Transverse colon (tissue), 4 donors: Measurements from ENCODE around the gene NCCRP1. TPM values are rescaled to one million over a fixed set of nuclear protein-coding genes. Genes with fewer than 3 reads are reported as not detected.

Experiments
- DNase-seq: peaks from one replicate; pipeline ENCODE4 v3.0.0-alpha.2; 2019
- H3K27ac ChIP-seq, 4 donors: fragments of 200-600 bp; sonication (generic); 2 replicates each; pipeline ENCODE4 v1.5.1; 2016 to 2018; ENCODE audit warnings: inconsistent platforms in 4 of 4
- H3K27me3 ChIP-seq: fragments of 200-600 bp; sonication (generic); 2 replicates; pipeline ENCODE4 v1.5.1; 2017; ENCODE audit warnings: inconsistent platforms
- H3K36me3 ChIP-seq, 4 donors: fragments of 200-600 bp; sonication (generic); 2 replicates each; pipeline ENCODE4 v1.5.1; 2017 to 2019; ENCODE audit warnings: inconsistent platforms in 4 of 4
- H3K4me1 ChIP-seq, 4 donors: fragments of 200-600 bp; sonication (generic); 2 replicates each; pipeline ENCODE4 v1.5.1; 2017 to 2020; ENCODE audit warnings: inconsistent platforms in 4 of 4
- H3K4me3 ChIP-seq, 4 donors: fragments of 200-600 bp; sonication (generic); 1 replicate in 1 of 4; 2 replicates in 3 of 4; pipeline versions ENCODE4 v1.5.1 to v1.6.1; 2017 to 2019; ENCODE audit warnings: inconsistent platforms in 4 of 4
- H3K9me3 ChIP-seq, 2 donors: fragments of 200-600 bp; sonication (generic); 2 replicates each; pipeline ENCODE4 v1.5.1; 2017 to 2019; ENCODE audit warnings: inconsistent platforms in 2 of 2
- CTCF ChIP-seq, 5 experiments: fragments of 200-600 bp in 3 of 5; fragments of 450-650 bp in 2 of 5; sonication (generic) in 3 of 5; IDR thresholded peaks; 1 replicate in 2 of 5; 2 replicates in 3 of 5; pipeline ENCODE4 v1.5.1; 2016 to 2017; ENCODE audit warnings: antibody characterized with exemption in 5 of 5, inconsistent platforms in 3 of 5, mild to moderate bottlenecking in 2 of 5, moderate library complexity in 1 of 5
- EP300 ChIP-seq: sonication (generic); formaldehyde crosslinking; IDR thresholded peaks from one replicate; pipeline ENCODE4 v1.6.1; 2017; ENCODE audit warnings: antibody characterized with exemption, low read depth
- POLR2A ChIP-seq: fragments of 450-650 bp; IDR thresholded peaks from one replicate; pipeline ENCODE4 v1.6.1; 2016; ENCODE audit warnings: antibody characterized with exemption, mild to moderate bottlenecking, moderate library complexity
- POLR2AphosphoS5 ChIP-seq, 3 donors: sonication (generic); formaldehyde crosslinking; IDR thresholded peaks; one replicate each; pipeline ENCODE4 v1.6.1; 2016; ENCODE audit warnings: antibody characterized with exemption in 3 of 3
- WGBS, 2 donors: methylation state at CpG; one replicate each; pipeline ENCODE4 v1.1.5; 2018; ENCODE audit warnings: low coverage in 1 of 2; 5-methylcytosine and 5-hydroxymethylcytosine counted together
- in situ Hi-C, 4 donors: fragments of 200-750 bp; cut with MboI; loops; one replicate each; pipeline versions ENCODE4 v1.15.0 to v1.15.1; 2017; ENCODE audit warnings: low sequenced_read_pairs in 3 of 4, low pct_ligation_motif_present in 1 of 4, low pct_unique_long_range_greater_than_20kb in 1 of 4
- intact Hi-C: fragments of 100-400 bp; cut with DNase I; formaldehyde crosslinking; loops from one replicate; pipeline ENCODE4 v1.15.1; 2023; ENCODE audit warnings: low total_unique reads
- total RNA-seq, 4 donors: library from RNA; depleted of rRNA; stranded (reverse); fragments of >200 nt; gene quantifications; one replicate each; pipeline ENCODE4 v1.1.0, GENCODE V29; 2016

Gene NCCRP1
- total RNA-seq, 4 donors from 2014 or later, result 0.14 to 3.0 (median 1.1) TPM; not detected in 1

DNA sequence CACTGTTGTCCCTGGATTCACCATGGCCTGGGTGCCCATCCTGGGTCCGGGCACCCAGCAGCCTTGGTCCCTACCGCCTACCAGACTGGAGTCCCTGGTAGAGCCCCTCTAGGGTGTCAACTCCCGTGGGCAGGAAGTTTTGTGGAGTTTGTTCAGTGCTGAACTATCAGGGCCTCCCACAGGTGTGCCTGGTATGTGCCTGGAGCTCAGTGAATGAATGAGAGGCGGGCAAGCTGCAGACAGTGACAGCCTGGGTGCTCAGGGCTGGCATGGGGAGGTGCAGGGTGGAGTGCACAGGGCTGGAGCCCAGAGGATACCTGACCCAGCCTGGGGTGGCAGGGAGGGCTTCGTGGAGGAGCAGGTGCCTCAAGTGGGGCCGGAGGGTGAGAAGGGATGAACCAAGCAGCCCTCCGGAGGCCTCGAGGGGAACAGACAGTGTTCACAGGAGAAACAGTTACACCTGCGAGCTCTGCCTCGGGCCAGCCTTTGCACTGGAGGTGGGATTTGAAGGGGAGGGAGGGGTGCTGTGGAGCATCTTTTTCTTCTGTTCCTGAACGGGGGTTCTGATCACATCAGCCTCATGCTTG lies 41.6 kb upstream of the NCCRP1 start:
- Histone ChIP-seq H3K27ac (peak overlapping the region in 2 of 4 donors; percentile 13 to 19), H3K4me1 (peaks cover 13 to 47% (median 38%) of the 10 kb centered on the region in 4 donors)

GRCh38 chr19:39155741-39156140 lies 41.0 kb upstream of the NCCRP1 start:
- Histone ChIP-seq H3K9me3 (no peaks in the 10 kb centered on the region), H3K36me3 (no peaks in the 10 kb centered on the region), H3K4me1 (peaks cover 13 to 52% (median 40%) of the 10 kb centered on the region in 4 donors), H3K27ac (no peak overlapping the region), H3K27me3 (no peaks in the 10 kb centered on the region), H3K4me3 (no peak overlapping the region)
- intact Hi-C loops, result no loop called here
- WGBS, 2 donors, result 74 to 75% methylated on average over 8 to 12 of the region's 15 CpGs
- in situ Hi-C loops, result no loop called here
- DNase-seq, result no peak
- no peak for TF ChIP-seq CTCF (IDR thresholded peaks at IDR 0.05)
- TF ChIP-seq POLR2A, result no peak

More for the DNA sequence above, 41.6 kb upstream of the NCCRP1 start:
- H3K27me3 ChIP-seq, result no peaks in the 10 kb centered on the region
- H3K36me3 ChIP-seq, result no peaks in the 10 kb centered on the region
- no peaks in the 10 kb centered on the region for H3K9me3 ChIP-seq
- no peak overlapping the region for H3K4me3 ChIP-seq
- intact Hi-C loops, result no loop called here
- DNase-seq, result no peak
- in situ Hi-C loops, result no loop called here
- TF ChIP-seq EP300 (no peak), CTCF (IDR thresholded peaks at IDR 0.05) (no peak), POLR2AphosphoS5 (IDR thresholded peaks at IDR 0.05) (no peak), POLR2A (no peak)
- WGBS, 2 donors, result 71% methylated on average over 11 of the region's 11 CpGs; no CpG with 5 or more reads in 1 of the 2 donors

DNA sequence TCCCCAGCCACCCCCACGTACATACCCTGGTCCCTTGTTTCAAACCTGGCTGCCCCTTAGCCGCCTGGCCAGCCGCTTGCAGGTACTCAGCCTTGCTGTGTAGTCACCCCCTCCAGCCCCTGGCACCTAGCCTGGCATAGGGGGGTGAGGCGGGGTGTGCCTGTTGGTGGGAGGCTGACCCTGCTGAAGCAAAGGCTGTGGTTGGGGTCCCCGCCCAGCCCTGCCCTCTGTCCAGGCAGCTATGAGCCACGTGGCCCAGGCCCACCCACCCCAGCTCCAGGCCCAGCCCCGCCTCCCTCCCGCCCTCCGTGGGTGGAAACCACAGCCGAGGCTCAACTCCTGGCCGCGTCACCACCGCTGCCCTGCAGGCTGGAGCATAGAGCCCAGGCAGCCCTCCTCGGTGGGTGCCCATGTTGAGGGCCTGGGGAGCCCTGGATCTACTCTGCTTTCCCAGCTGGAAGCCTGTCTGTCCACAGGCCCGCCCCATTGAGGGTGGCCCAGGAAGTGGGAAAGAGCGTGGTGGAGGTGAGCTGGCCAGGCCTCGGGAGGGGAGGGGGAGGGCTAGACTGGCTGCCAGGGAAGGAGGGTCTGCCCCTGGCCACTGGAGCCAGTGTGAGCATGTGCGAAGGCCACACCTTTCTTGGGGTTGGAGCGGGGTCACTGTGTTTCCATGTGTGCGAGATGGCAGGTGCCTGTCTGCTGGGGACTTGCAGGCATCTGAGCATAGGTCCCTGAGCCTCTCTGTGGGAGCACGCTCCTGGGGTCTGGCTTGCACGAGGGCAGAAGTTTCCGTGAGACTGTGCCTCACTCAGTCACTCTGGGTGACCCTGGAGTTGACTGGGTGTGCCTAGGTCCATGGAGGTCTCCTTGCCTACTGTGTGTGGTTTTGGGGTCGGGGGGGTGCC lies 40.2 kb upstream of the NCCRP1 start:
- in situ Hi-C loops, result no loop called here
- peaks cover 13 to 56% (median 42%) of the 10 kb centered on the region in 4 donors for H3K4me1 ChIP-seq
- H3K9me3 ChIP-seq, result no peaks in the 10 kb centered on the region
- intact Hi-C loops, result no loop called here
- 42% methylated on average over 21 of the region's 24 CpGs; no CpG with 5 or more reads in 1 of the 2 donors for WGBS, 2 donors
- TF ChIP-seq EP300, result no peak
- no peak for TF ChIP-seq POLR2AphosphoS5 (IDR thresholded peaks at IDR 0.05)
- no peak for TF ChIP-seq CTCF (IDR thresholded peaks at IDR 0.05)
- TF ChIP-seq POLR2A, result no peak
- H3K36me3 ChIP-seq, result no peaks in the 10 kb centered on the region
- no peaks in the 10 kb centered on the region for H3K27me3 ChIP-seq
- no peak overlapping the region for H3K27ac ChIP-seq
- no peak overlapping the region for H3K4me3 ChIP-seq
- DNase-seq, result no peak

GRCh38 chr19:39157275-39157996 lies 39.3 kb upstream of the NCCRP1 start:
- in situ Hi-C loops, result no loop called here
- H3K4me3 ChIP-seq, result no peak overlapping the region
- H3K27ac ChIP-seq, result no peak overlapping the region

More at GRCh38 chr19:39157275-39157996, 39.3 kb upstream of the NCCRP1 start:
- TF ChIP-seq EP300 (no peak), CTCF (IDR thresholded peaks at IDR 0.05) (no peak), POLR2AphosphoS5 (IDR thresholded peaks at IDR 0.05) (no peak), POLR2A (no peak)
- intact Hi-C loops, result no loop called here
- Histone ChIP-seq H3K27me3 (no peaks in the 10 kb centered on the region), H3K4me1 (peaks cover 13 to 56% (median 42%) of the 10 kb centered on the region in 4 donors), H3K9me3 (no peaks in the 10 kb centered on the region), H3K36me3 (no peaks in the 10 kb centered on the region)
- WGBS, 2 donors, result 76% methylated on average over 23 of the region's 23 CpGs; no CpG with 5 or more reads in 1 of the 2 donors
- no peak for DNase-seq
